ENCODE results near the gene PMIS2.
A peak's percentile ranks its signal among the peaks of the same experiment; 100 is the strongest.

PMIS2 gene

DNA sequence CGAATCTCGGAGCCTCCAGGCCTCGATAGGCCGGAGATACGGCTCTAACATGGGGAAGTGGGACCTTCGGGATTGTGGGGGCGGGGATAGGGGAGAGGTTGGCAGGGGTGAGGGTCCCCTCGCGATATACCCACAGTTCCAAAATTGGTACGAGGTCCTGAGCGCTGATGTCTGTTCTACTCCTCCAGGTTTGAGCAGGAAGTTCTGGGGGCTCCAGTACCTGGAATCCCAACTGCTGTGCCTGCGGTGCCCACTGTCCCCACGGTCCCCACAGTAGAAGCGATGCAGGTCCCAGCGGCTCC, 43.3 kb downstream of the PMIS2 start:
- Histone ChIP-seq H3K36me3 (ENCODE audit: control insufficient read depth in 1 of 2, insufficient read depth in 2 of 2, low read length in 2 of 2) (peaks cover 36 to 38% of the 10 kb centered on the region in 2 experiments), H3K14ac (ENCODE audit: low read length) (peak overlapping the region; percentile 56), H3K4me3 (ENCODE audit: low read depth, low read length) (peak overlapping the region; percentile 85), H3K18ac (ENCODE audit: low read length) (peak overlapping the region; percentile 52), H4K12ac (ENCODE audit: low read depth, low read length) (peak overlapping the region; percentile 73), H3K9ac (ENCODE audit: low read length) (peak overlapping the region; percentile 97), H2BK12ac (ENCODE audit: low read length) (peak overlapping the region; percentile 15), H3K4me1 (ENCODE audit: control insufficient read depth in 1 of 2, insufficient read depth in 2 of 2, low read length in 2 of 2) (peaks cover 3 to 4% of the 10 kb centered on the region in 2 experiments), H3K79me1 (ENCODE audit: low read length) (peaks cover 2% of the 10 kb centered on the region), H3K27ac (ENCODE audit: low read depth, low read length) (no peak overlapping the region), H4K8ac (ENCODE audit: low read depth, low read length) (peak overlapping the region; percentile 95), H2AFZ (ENCODE audit: insufficient read depth, low read length, poor library complexity) (peak overlapping the region; percentile 46), H2AK5ac (ENCODE audit: low read length) (peak overlapping the region; percentile 70), H3K27me3 (ENCODE audit: insufficient read depth, low read length) (no peaks in the 10 kb centered on the region), H4K91ac (ENCODE audit: low read depth, low read length) (peak overlapping the region; percentile 61), H3K79me2 (ENCODE audit: control insufficient read depth, insufficient read depth, low read length, poor library complexity) (peaks cover 6% of the 10 kb centered on the region), H3K23ac (ENCODE audit: low read length) (no peak overlapping the region), H2BK5ac (ENCODE audit: low read depth, low read length, poor library complexity) (no peak overlapping the region), H3K4me2 (ENCODE audit: low read length) (peak overlapping the region; percentile 98), H3K4ac (ENCODE audit: low read depth, low read length) (peak overlapping the region; percentile 81), H2BK120ac (ENCODE audit: insufficient read depth, low read length, poor library complexity) (peak overlapping the region; percentile 40), H3K9me3 (ENCODE audit: insufficient read depth, low read depth, low read length) (no peaks in the 10 kb centered on the region)
- whole genome bisulfite sequencing (ENCODE audit: extremely low coverage, insufficient coverage, insufficient read length), result no CpG with 5 or more reads among the region's 15 CpGs
- DNase-seq, result no peak

DNA sequence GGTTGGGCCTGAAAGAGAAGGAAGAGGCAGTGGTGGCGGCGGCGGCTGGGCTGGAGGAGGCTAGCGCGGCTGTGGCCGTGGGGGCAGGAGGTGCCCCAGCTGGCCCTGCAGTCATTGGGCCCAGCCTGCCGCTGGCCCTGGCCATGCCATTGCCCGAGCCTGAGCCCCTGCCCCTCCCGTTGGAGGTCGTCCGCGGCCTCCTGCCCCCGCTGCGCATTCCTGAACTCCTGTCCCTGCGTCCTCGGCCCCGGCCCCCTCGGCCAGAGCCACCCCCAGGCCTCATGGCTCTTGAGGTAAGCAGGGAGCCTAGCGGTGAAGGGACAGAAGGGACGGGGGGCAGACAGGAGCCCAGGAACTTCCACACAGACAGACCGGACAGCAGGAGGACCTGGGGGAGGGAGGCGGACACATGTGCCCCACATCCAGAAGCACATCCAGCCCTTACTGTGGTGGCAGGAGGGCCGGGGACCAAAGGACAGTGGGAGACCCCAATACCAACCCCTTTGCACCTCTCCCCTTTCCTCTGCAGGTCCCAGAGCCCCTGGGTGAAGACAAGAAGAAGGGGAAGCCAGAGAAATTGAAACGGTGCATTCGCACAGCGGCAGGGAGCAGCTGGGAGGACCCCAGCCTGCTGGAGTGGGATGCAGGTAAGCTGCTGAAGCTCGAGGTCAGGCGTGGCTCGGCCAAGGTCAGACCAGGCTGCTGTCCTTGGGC, 47.9 kb downstream of the PMIS2 start:
- Histone ChIP-seq H3K79me1 (ENCODE audit: low read length) (peaks cover 2% of the 10 kb centered on the region), H2AFZ (ENCODE audit: insufficient read depth, low read length, poor library complexity) (no peak overlapping the region), H2BK5ac (ENCODE audit: low read depth, low read length, poor library complexity) (no peak overlapping the region), H3K4me2 (ENCODE audit: low read length) (no peak overlapping the region), H4K8ac (ENCODE audit: low read depth, low read length) (no peak overlapping the region), H3K4me1 (ENCODE audit: control insufficient read depth in 1 of 2, insufficient read depth in 2 of 2, low read length in 2 of 2) (peaks cover 4 to 6% of the 10 kb centered on the region in 2 experiments), H3K4ac (ENCODE audit: low read depth, low read length) (no peak overlapping the region), H2BK12ac (ENCODE audit: low read length) (no peak overlapping the region), H2AK5ac (ENCODE audit: low read length) (no peak overlapping the region), H3K27me3 (ENCODE audit: insufficient read depth, low read length) (no peaks in the 10 kb centered on the region), H4K12ac (ENCODE audit: low read depth, low read length) (no peak overlapping the region), H2BK120ac (ENCODE audit: insufficient read depth, low read length, poor library complexity) (no peak overlapping the region), H3K36me3 (ENCODE audit: control insufficient read depth in 1 of 2, insufficient read depth in 2 of 2, low read length in 2 of 2) (peaks cover 66 to 71% of the 10 kb centered on the region in 2 experiments), H4K91ac (ENCODE audit: low read depth, low read length) (no peak overlapping the region), H3K23ac (ENCODE audit: low read length) (no peak overlapping the region), H3K9ac (ENCODE audit: low read length) (no peak overlapping the region), H3K14ac (ENCODE audit: low read length) (no peak overlapping the region), H3K9me3 (ENCODE audit: insufficient read depth, low read depth, low read length) (no peaks in the 10 kb centered on the region), H3K18ac (ENCODE audit: low read length) (no peak overlapping the region), H3K27ac (ENCODE audit: low read depth, low read length) (no peak overlapping the region), H3K79me2 (ENCODE audit: control insufficient read depth, insufficient read depth, low read length, poor library complexity) (peaks cover 6% of the 10 kb centered on the region), H3K4me3 (ENCODE audit: low read depth, low read length) (no peak overlapping the region)
- WGBS (ENCODE audit: extremely low coverage, insufficient coverage, insufficient read length), result no CpG with 5 or more reads among the region's 29 CpGs
- no peak for DNase-seq

DNA sequence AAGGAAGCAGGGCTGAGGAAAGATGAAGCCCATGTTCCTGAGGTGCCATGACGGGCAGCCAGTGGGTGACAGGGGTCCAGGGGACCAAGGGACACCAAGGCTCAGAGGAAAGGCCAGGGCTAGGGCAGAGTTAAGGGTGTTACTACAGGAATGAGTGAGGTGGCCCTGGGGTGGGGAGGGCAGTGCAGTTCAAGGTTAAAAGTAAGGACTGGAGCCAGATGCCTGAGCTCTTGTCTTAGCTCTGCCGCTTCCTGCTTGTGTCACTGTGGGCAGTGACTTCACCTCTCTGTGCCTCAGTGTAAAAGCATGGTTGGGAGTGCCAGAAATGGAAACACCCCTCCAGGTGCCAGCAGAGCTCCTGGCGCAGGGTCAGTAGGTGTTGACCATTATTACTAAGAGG, 50.7 kb downstream of the PMIS2 start:
- Histone ChIP-seq H3K18ac (ENCODE audit: low read length) (no peak overlapping the region), H3K27me3 (ENCODE audit: insufficient read depth, low read length) (no peaks in the 10 kb centered on the region), H3K27ac (ENCODE audit: low read depth, low read length) (no peak overlapping the region), H3K79me1 (ENCODE audit: low read length) (no peaks in the 10 kb centered on the region), H2BK120ac (ENCODE audit: insufficient read depth, low read length, poor library complexity) (no peak overlapping the region), H3K36me3 (ENCODE audit: control insufficient read depth in 1 of 2, insufficient read depth in 2 of 2, low read length in 2 of 2) (peaks cover 54 to 57% of the 10 kb centered on the region in 2 experiments), H3K4me2 (ENCODE audit: low read length) (no peak overlapping the region), H4K12ac (ENCODE audit: low read depth, low read length) (no peak overlapping the region), H2BK12ac (ENCODE audit: low read length) (no peak overlapping the region), H3K79me2 (ENCODE audit: control insufficient read depth, insufficient read depth, low read length, poor library complexity) (no peaks in the 10 kb centered on the region), H3K9ac (ENCODE audit: low read length) (no peak overlapping the region), H2AK5ac (ENCODE audit: low read length) (no peak overlapping the region), H3K4ac (ENCODE audit: low read depth, low read length) (no peak overlapping the region), H4K91ac (ENCODE audit: low read depth, low read length) (no peak overlapping the region), H3K23ac (ENCODE audit: low read length) (no peak overlapping the region), H3K14ac (ENCODE audit: low read length) (no peak overlapping the region), H3K4me3 (ENCODE audit: low read depth, low read length) (no peak overlapping the region), H4K8ac (ENCODE audit: low read depth, low read length) (no peak overlapping the region), H2BK5ac (ENCODE audit: low read depth, low read length, poor library complexity) (no peak overlapping the region), H3K9me3 (ENCODE audit: insufficient read depth, low read depth, low read length) (no peaks in the 10 kb centered on the region), H3K4me1 (ENCODE audit: control insufficient read depth in 1 of 2, insufficient read depth in 2 of 2, low read length in 2 of 2) (peaks cover 7 to 8% of the 10 kb centered on the region in 2 experiments), H2AFZ (ENCODE audit: insufficient read depth, low read length, poor library complexity) (no peak overlapping the region)
- WGBS (ENCODE audit: extremely low coverage, insufficient coverage, insufficient read length), result no CpG with 5 or more reads among the region's 3 CpGs
- DNase-seq, result no peak

Measured in trophoblast cell (in vitro differentiated cells and primary cell).